Stomach (tissue), 9 donors: ENCODE data around the gene ADAMTSL3. TPM values are rescaled to one million over a fixed set of nuclear protein-coding genes. Genes with fewer than 3 reads are reported as not detected.
A peak's percentile ranks its signal among the peaks of the same experiment; 100 is the strongest.
"Not testable (repeated sequence)": the region's sequence is repeated elsewhere in the genome, so short reads cannot be mapped to it uniquely, and the experiment has no call there.

Source experiments
- DNase-seq, 2 donors: peaks; one replicate each; pipeline versions ENCODE4 v3.0.0 to v3.0.0-alpha.2; 2013 to 2019
- H3K27ac ChIP-seq, 5 donors: fragments of 200-600 bp in 4 of 5; sonication (generic) in 4 of 5; one replicate each; pipeline ENCODE4 v1.5.1; 2013 to 2019; ENCODE audit warnings: mild to moderate bottlenecking in 1 of 5, moderate library complexity in 1 of 5
- H3K27me3 ChIP-seq, 3 donors: fragments of 200-600 bp; sonication (generic); one replicate each; pipeline ENCODE4 v1.5.1; 2017 to 2019; ENCODE audit warnings: mixed run types in 1 of 3
- H3K36me3 ChIP-seq, 4 donors: fragments of 200-600 bp; sonication (generic); 1 replicate in 3 of 4; 2 replicates in 1 of 4; pipeline ENCODE4 v1.5.1; 2016 to 2019
- H3K4me1 ChIP-seq, 4 donors: fragments of 200-600 bp; sonication (generic); one replicate each; pipeline ENCODE4 v1.5.1; 2016 to 2019
- H3K4me3 ChIP-seq, 4 donors: fragments of 200-600 bp; sonication (generic) in 3 of 4; one replicate each; pipeline ENCODE4 v1.5.1; 2016 to 2019; ENCODE audit warnings: mild to moderate bottlenecking in 1 of 4
- H3K9me3 ChIP-seq, 4 donors: fragments of 200-600 bp; sonication (generic); one replicate each; pipeline ENCODE4 v1.5.1; 2016 to 2019
- CTCF ChIP-seq, 7 experiments: fragments of 450-650 bp in 4 of 7; fragments of 200-600 bp in 3 of 7; sonication (generic) in 3 of 7; IDR thresholded peaks; one replicate each; pipeline ENCODE4 v1.5.1; 2016 to 2019; ENCODE audit warnings: antibody characterized with exemption in 7 of 7, control low read depth in 2 of 7, mild to moderate bottlenecking in 1 of 7
- EP300 ChIP-seq: sonication (generic); formaldehyde crosslinking; IDR thresholded peaks from one replicate; pipeline ENCODE4 v1.6.1; 2017; ENCODE audit warnings: antibody characterized with exemption
- POLR2A ChIP-seq, 4 donors: fragments of 450-650 bp; IDR thresholded peaks; one replicate each; pipeline ENCODE4 v1.6.1; 2016; ENCODE audit warnings: antibody characterized with exemption in 4 of 4, control low read depth in 2 of 4, mild to moderate bottlenecking in 1 of 4, moderate library complexity in 1 of 4
- POLR2AphosphoS5 ChIP-seq, 3 donors: sonication (generic); formaldehyde crosslinking; IDR thresholded peaks; one replicate each; pipeline ENCODE4 v1.6.1; 2016; ENCODE audit warnings: antibody characterized with exemption in 3 of 3
- WGBS, 5 donors: extraction: QIAGEN DNeasy Blood & Tissue Kit in 3 of 5; methylation state at CpG; one replicate each; pipeline versions ENCODE4 v1.1.5 to v1.1.7; 2013 to 2018; 5-methylcytosine and 5-hydroxymethylcytosine counted together
- intact Hi-C: fragments of 100-400 bp; cut with DNase I; formaldehyde crosslinking; loops from one replicate; pipeline ENCODE4 v1.15.1; 2023; ENCODE audit warnings: low total_unique reads
- polyA plus RNA-seq, 3 donors: library from polyadenylated mRNA; stranded (reverse); fragments of 200-250 nt; gene quantifications; one replicate each; pipeline ENCODE4 v1.2.3, GENCODE V29; 2013
- total RNA-seq, 5 donors: library from RNA; depleted of rRNA; stranded (reverse); fragments of >200 nt; gene quantifications; one replicate each; pipeline versions ENCODE4 v1.1.0 to v1.2.3, GENCODE V29; 2014 to 2016
- donor health status: healthy with polysubstance abuse.
- donor health status: Bipolar disorder and iron deficiency.
- donor health status: healthy.

ADAMTSL3 gene
- total and polyA plus RNA-seq, 8 donors: 1.1 to 54.9 (median 6.0) TPM

GRCh38 chr15:84034578-84035398 lies 380.9 kb downstream of the ADAMTSL3 start:
- 49 to 68% (median 57%) methylated on average over 3 of the region's 3 CpGs for whole genome bisulfite sequencing, 5 donors
- Histone ChIP-seq H3K4me1 (no peaks in the 10 kb centered on the region), H3K27ac (no peak overlapping the region), H3K27me3 (no peaks in the 10 kb centered on the region), H3K4me3 (no peak overlapping the region), H3K36me3 (peaks cover 0 to 19% (median 10%) of the 10 kb centered on the region in 4 donors), H3K9me3 (peaks cover 0 to 6% (median under 1%) of the 10 kb centered on the region in 4 donors)
- peak in 1 of 2 donors; percentile 56 for DNase-seq
- TF ChIP-seq POLR2A (IDR thresholded peaks at IDR 0.05) (no peak), POLR2AphosphoS5 (IDR thresholded peaks at IDR 0.05) (no peak), CTCF (IDR thresholded peaks at IDR 0.05) (peak in 2 of 7 experiments; percentile 12 to 21)
- intact Hi-C loops: loop anchor here (5.0 kb wide), 1 partner anchor 467 kb away; no protein-coding TSS in a partner anchor

GRCh38 chr15:84035399-84035766 lies 381.5 kb downstream of the ADAMTSL3 start:
- TF ChIP-seq CTCF (IDR thresholded peaks at IDR 0.05): peak in 1 of 7 experiments; percentile 15
- TF ChIP-seq POLR2A (IDR thresholded peaks at IDR 0.05): no peak
- peak in 1 of 2 donors; percentile 58 for DNase-seq
- Histone ChIP-seq H3K4me1 (no peaks in the 10 kb centered on the region), H3K4me3 (no peak overlapping the region), H3K9me3 (peaks cover 0 to under 1% (median 0%) of the 10 kb centered on the region in 4 donors), H3K36me3 (peaks cover 0 to 19% (median 10%) of the 10 kb centered on the region in 4 donors), H3K27ac (no peak overlapping the region), H3K27me3 (no peaks in the 10 kb centered on the region)
- 3 to 11% (median 7%) methylated on average over 2 of the region's 2 CpGs for WGBS, 5 donors
- intact Hi-C loops: loop anchor here (5.0 kb wide), 1 partner anchor 468 kb away; no protein-coding TSS in a partner anchor

GRCh38 chr15:84037301-84037700 lies 383.4 kb downstream of the ADAMTSL3 start:
- DNase-seq: no peak
- no peaks in the 10 kb centered on the region for H3K9me3 ChIP-seq
- H3K27ac ChIP-seq: no peak overlapping the region
- no peak overlapping the region for H3K4me3 ChIP-seq
- H3K36me3 ChIP-seq: peaks cover 0 to 19% (median 10%) of the 10 kb centered on the region in 4 donors
- no peaks in the 10 kb centered on the region for H3K27me3 ChIP-seq
- no peaks in the 10 kb centered on the region for H3K4me1 ChIP-seq
- intact Hi-C loops: loop anchor here (5.0 kb wide), 1 partner anchor 470 kb away; no protein-coding TSS in a partner anchor
- TF ChIP-seq POLR2A (IDR thresholded peaks at IDR 0.05) (no peak), POLR2AphosphoS5 (IDR thresholded peaks at IDR 0.05) (no peak), CTCF (IDR thresholded peaks at IDR 0.05) (no peak), EP300 (no peak)

GRCh38 chr15:84042434-84043056 lies 388.6 kb downstream of the ADAMTSL3 start:
- H3K4me3 ChIP-seq, intact Hi-C loops, H3K4me1 ChIP-seq, H3K27me3 ChIP-seq, H3K27ac ChIP-seq, DNase-seq: not testable (repeated sequence)
- WGBS, 5 donors: 67 to 72% (median 70%) methylated on average over 18 of the region's 18 CpGs
- Histone ChIP-seq H3K9me3 (peaks cover 0 to 18% (median 12%) of the 10 kb centered on the region in 4 donors), H3K36me3 (peaks cover 0 to 14% (median 2%) of the 10 kb centered on the region in 4 donors)
